ENCODE data around the gene DOCK2. TPM values are rescaled to one million over a fixed set of nuclear protein-coding genes. Genes with fewer than 3 reads are reported as not detected.
"Not testable (repeated sequence)": the region's sequence is repeated elsewhere in the genome, so short reads cannot be mapped to it uniquely, and the experiment has no call there.

Gene DOCK2
- total and polyA plus RNA-seq, 3 donors from 2014 or later: 6.8 to 8.9 (median 7.3) TPM

- WGBS, 2 donors: 66 to 89% methylated on average over 3 of the region's 3 CpGs
These were observed 128.3 kb downstream of the DOCK2 start for GRCh38 chr5:169765176-169765996.

GRCh38 chr5:169766943-169767342, 129.9 kb downstream of the DOCK2 start:
- H3K4me3 ChIP-seq; intact Hi-C loops (cut with DNase I; ENCODE audit: low total_unique reads); H3K9me3 ChIP-seq; DNase-seq; H3K27ac ChIP-seq; H3K36me3 ChIP-seq (ENCODE audit: low read depth, missing control alignments); H3K27me3 ChIP-seq: not testable (repeated sequence)
- H3K4me1 ChIP-seq: peaks cover 17% of the 10 kb centered on the region
- 89 to 91% methylated on average over 6 of the region's 6 CpGs for WGBS, 2 donors

More at GRCh38 chr5:169765176-169765996, 128.3 kb downstream of the DOCK2 start:
- DNase-seq: no peak
- H3K36me3 ChIP-seq (ENCODE audit: low read depth, missing control alignments): no peaks in the 10 kb centered on the region
- TF ChIP-seq POLR2A (IDR thresholded peaks at IDR 0.05) (no peak), CTCF (IDR thresholded peaks at IDR 0.05) (no peak)
- H3K27me3 ChIP-seq: no peaks in the 10 kb centered on the region
- intact Hi-C loops (cut with DNase I; ENCODE audit: low total_unique reads): no loop called here
- no peak overlapping the region for H3K4me3 ChIP-seq
- peaks cover 17% of the 10 kb centered on the region for H3K4me1 ChIP-seq
- H3K27ac ChIP-seq: no peak overlapping the region
- H3K9me3 ChIP-seq: no peaks in the 10 kb centered on the region

- H3K36me3 ChIP-seq (ENCODE audit: low read depth, missing control alignments): no peaks in the 10 kb centered on the region
- intact Hi-C loops (cut with DNase I; ENCODE audit: low total_unique reads): no loop called here
- H3K9me3 ChIP-seq: no peaks in the 10 kb centered on the region
- TF ChIP-seq POLR2A (IDR thresholded peaks at IDR 0.05) (no peak), CTCF (IDR thresholded peaks at IDR 0.05) (no peak)
- WGBS, 2 donors: 60 to 71% methylated on average over 6 of the region's 6 CpGs
- H3K4me3 ChIP-seq: no peak overlapping the region
- peak; percentile 87 for DNase-seq
- H3K4me1 ChIP-seq: peaks cover 17% of the 10 kb centered on the region
- H3K27me3 ChIP-seq: no peaks in the 10 kb centered on the region
- peak overlapping the region in 1 of 2 donors; percentile 62 for H3K27ac ChIP-seq
These were observed 130.9 kb downstream of the DOCK2 start for GRCh38 chr5:169767938-169768337.

- Histone ChIP-seq H3K4me1 (peaks cover 17% of the 10 kb centered on the region), H3K9me3 (no peaks in the 10 kb centered on the region), H3K4me3 (no peak overlapping the region), H3K27ac (peak overlapping the region; percentile 55 to 62), H3K27me3 (no peaks in the 10 kb centered on the region), H3K36me3 (ENCODE audit: low read depth, missing control alignments) (no peaks in the 10 kb centered on the region)
- TF ChIP-seq CTCF (IDR thresholded peaks at IDR 0.05): no peak
- TF ChIP-seq POLR2A (IDR thresholded peaks at IDR 0.05): no peak
- no peak for DNase-seq
- intact Hi-C loops (cut with DNase I; ENCODE audit: low total_unique reads): no loop called here
- WGBS, 2 donors: 63% methylated on average over 1 of the region's 1 CpG
These were observed 131.3 kb downstream of the DOCK2 start for GRCh38 chr5:169768416-169768815.

GRCh38 chr5:169770109-169770508, 133.0 kb downstream of the DOCK2 start:
- DNase-seq: no peak
- intact Hi-C loops (cut with DNase I; ENCODE audit: low total_unique reads): no loop called here
- Histone ChIP-seq H3K4me1 (peaks cover 17% of the 10 kb centered on the region), H3K27ac (no peak overlapping the region), H3K4me3 (no peak overlapping the region), H3K27me3 (no peaks in the 10 kb centered on the region), H3K9me3 (no peaks in the 10 kb centered on the region), H3K36me3 (ENCODE audit: low read depth, missing control alignments) (no peaks in the 10 kb centered on the region)
- TF ChIP-seq POLR2A (IDR thresholded peaks at IDR 0.05) (no peak), CTCF (IDR thresholded peaks at IDR 0.05) (no peak)
- WGBS, 2 donors: 78 to 90% methylated on average over 1 of the region's 1 CpG
